Hepatocyte (in vitro differentiated cells): ENCODE results near the gene SLAMF9. TPM values are rescaled to one million over a fixed set of nuclear protein-coding genes. Genes with fewer than 3 reads are reported as not detected.

Experiments used
- DNase-seq: peaks from one replicate; pipeline ENCODE4 v3.0.0-alpha.2; 2016; ENCODE audit warnings: low spot score
- H2AFZ ChIP-seq: fragments of 200-600 bp; sonication (generic); 2 replicates; pipeline ENCODE4 v1.6.0; 2016; ENCODE audit warnings: antibody characterized with exemption, mild to moderate bottlenecking
- H3K27ac ChIP-seq: fragments of 200-600 bp; sonication (generic); 2 replicates; pipeline ENCODE4 v1.5.1; 2016; ENCODE audit warnings: mild to moderate bottlenecking
- H3K27me3 ChIP-seq: fragments of 200-600 bp; sonication (generic); 2 replicates; pipeline ENCODE4 v1.6.1; 2016
- H3K36me3 ChIP-seq: fragments of 200-600 bp; sonication (generic); replicated peaks from 2 replicates; pipeline ENCODE4 v1.5.1; 2016; ENCODE audit warnings: low read depth; ENCODE audit not compliant: insufficient read depth
- H3K4me1 ChIP-seq: fragments of 200-600 bp; sonication (generic); 2 replicates; pipeline ENCODE4 v1.5.1; 2016; ENCODE audit warnings: mild to moderate bottlenecking, moderate library complexity; ENCODE audit not compliant: insufficient read depth
- H3K4me2 ChIP-seq: fragments of 200-600 bp; sonication (generic); 2 replicates; pipeline ENCODE4 v1.6.0; 2016
- H3K4me3 ChIP-seq: fragments of 200-600 bp; sonication (generic); 2 replicates; pipeline ENCODE4 v1.5.1; 2016; ENCODE audit warnings: mild to moderate bottlenecking
- H3K79me2 ChIP-seq: fragments of 200-600 bp; sonication (generic); 2 replicates; pipeline ENCODE4 v1.6.0; 2017; ENCODE audit warnings: mild to moderate bottlenecking
- H3K9me2 ChIP-seq: fragments of 200-600 bp; sonication (generic); replicated peaks from 2 replicates; pipeline ENCODE4 v1.6.0; 2017; ENCODE audit warnings: mild to moderate bottlenecking; ENCODE audit not compliant: insufficient read depth
- H3K9me3 ChIP-seq: fragments of 200-600 bp; sonication (generic); 2 replicates; pipeline ENCODE4 v1.5.1; 2016; ENCODE audit warnings: low read depth, mild to moderate bottlenecking
- H4K20me1 ChIP-seq: fragments of 200-600 bp; sonication (generic); 2 replicates; pipeline ENCODE4 v1.6.0; 2016; ENCODE audit warnings: mild to moderate bottlenecking; ENCODE audit not compliant: insufficient read depth, poor library complexity, severe bottlenecking
- EZH2 ChIP-seq: fragments of 200-600 bp; sonication (generic); IDR thresholded peaks from 2 replicates; pipeline ENCODE4 v1.6.1; 2016; ENCODE audit warnings: antibody characterized with exemption, mild to moderate bottlenecking, borderline replicate concordance
- EZH2phosphoT487 ChIP-seq: fragments of 200-600 bp; sonication (generic); IDR thresholded peaks from one replicate; pipeline ENCODE4 v1.6.1; 2018; ENCODE audit warnings: antibody characterized with exemption, mild to moderate bottlenecking, low read depth, moderate library complexity; ENCODE audit not compliant: unreplicated experiment, severe bottlenecking
- WGBS: methylation state at CpG from one replicate; pipeline ENCODE4 v1.1.6; 2016; ENCODE audit warnings: low lambda C conversion rate; ENCODE audit errors: missing lambda C conversion rate; 5-methylcytosine and 5-hydroxymethylcytosine counted together
- polyA plus RNA-seq: library from polyadenylated mRNA; unstranded; fragments of >200 nt; fragmentation: Nextera tagmentation; extraction: Ambion mirVana; gene quantifications from 2 replicates; pipeline ENCODE4 v1.2.1, GENCODE V29; 2016
- total RNA-seq: library from RNA; depleted of rRNA; stranded (reverse); fragments of >200 nt; gene quantifications from 2 replicates; pipeline ENCODE4 v1.2.3, GENCODE V29; 2014
- TF ChIP-seq, protein P1 (sequence below): fragments of 200-600 bp; sonication (generic); IDR thresholded peaks from 2 replicates; pipeline ENCODE4 v1.5.1; 2016; ENCODE audit warnings: antibody characterized with exemption, mild to moderate bottlenecking; ENCODE audit not compliant: poor library complexity

Gene SLAMF9
- total and polyA plus RNA-seq, 2 experiments from 2014 or later: not detected

GRCh38 chr1:159980786-159981185, 26.7 kb upstream of the SLAMF9 start:
- 97% methylated on average over 7 of the region's 7 CpGs for WGBS
- H3K27me3 ChIP-seq: no peaks in the 10 kb centered on the region
- H2AFZ ChIP-seq: no peak overlapping the region

DNA sequence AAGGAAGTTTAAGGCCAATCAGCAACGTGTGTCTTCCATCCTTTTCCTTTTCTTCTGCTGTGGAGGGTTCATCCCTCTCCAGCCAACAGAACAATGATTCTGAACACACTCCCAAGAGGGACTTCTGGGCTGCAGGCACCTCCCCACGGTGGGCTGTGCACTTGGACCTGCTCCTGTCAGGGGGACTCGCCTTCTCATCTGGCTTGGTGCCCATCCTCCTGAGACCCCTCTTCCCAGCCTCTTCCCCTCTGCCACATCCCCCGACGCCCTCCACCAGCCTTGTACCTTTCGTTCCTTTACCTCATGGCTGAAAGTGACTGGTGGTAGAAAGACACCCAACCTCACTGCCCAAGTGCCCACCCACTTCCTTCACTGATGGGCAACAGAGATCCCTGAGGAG, 26.0 kb upstream of the SLAMF9 start:
- Histone ChIP-seq H3K36me3 (no peaks in the 10 kb centered on the region), H3K9me2 (no peaks in the 10 kb centered on the region), H3K27me3 (no peaks in the 10 kb centered on the region), H2AFZ (no peak overlapping the region), H3K79me2 (no peaks in the 10 kb centered on the region), H3K4me1 (peaks cover 9% of the 10 kb centered on the region), H3K4me3 (no peak overlapping the region), H3K9me3 (no peaks in the 10 kb centered on the region), H3K27ac (no peak overlapping the region), H4K20me1 (no peaks in the 10 kb centered on the region), H3K4me2 (no peak overlapping the region)
- 73% methylated on average over 6 of the region's 6 CpGs for WGBS
- no peak for DNase-seq
- TF ChIP-seq EZH2phosphoT487 (no peak), EZH2 (no peak)
- TF ChIP-seq, protein P1, sequence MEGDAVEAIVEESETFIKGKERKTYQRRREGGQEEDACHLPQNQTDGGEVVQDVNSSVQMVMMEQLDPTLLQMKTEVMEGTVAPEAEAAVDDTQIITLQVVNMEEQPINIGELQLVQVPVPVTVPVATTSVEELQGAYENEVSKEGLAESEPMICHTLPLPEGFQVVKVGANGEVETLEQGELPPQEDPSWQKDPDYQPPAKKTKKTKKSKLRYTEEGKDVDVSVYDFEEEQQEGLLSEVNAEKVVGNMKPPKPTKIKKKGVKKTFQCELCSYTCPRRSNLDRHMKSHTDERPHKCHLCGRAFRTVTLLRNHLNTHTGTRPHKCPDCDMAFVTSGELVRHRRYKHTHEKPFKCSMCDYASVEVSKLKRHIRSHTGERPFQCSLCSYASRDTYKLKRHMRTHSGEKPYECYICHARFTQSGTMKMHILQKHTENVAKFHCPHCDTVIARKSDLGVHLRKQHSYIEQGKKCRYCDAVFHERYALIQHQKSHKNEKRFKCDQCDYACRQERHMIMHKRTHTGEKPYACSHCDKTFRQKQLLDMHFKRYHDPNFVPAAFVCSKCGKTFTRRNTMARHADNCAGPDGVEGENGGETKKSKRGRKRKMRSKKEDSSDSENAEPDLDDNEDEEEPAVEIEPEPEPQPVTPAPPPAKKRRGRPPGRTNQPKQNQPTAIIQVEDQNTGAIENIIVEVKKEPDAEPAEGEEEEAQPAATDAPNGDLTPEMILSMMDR: no peak

More at GRCh38 chr1:159980786-159981185, 26.7 kb upstream of the SLAMF9 start:
- no peaks in the 10 kb centered on the region for H3K36me3 ChIP-seq
- H3K79me2 ChIP-seq: no peaks in the 10 kb centered on the region
- TF ChIP-seq, protein P1: no peak
- no peak for TF ChIP-seq EZH2
- TF ChIP-seq EZH2phosphoT487: no peak
- H3K27ac ChIP-seq: no peak overlapping the region
- H3K4me3 ChIP-seq: no peak overlapping the region
- H3K9me3 ChIP-seq: no peaks in the 10 kb centered on the region
- H3K4me2 ChIP-seq: no peak overlapping the region
- no peak for DNase-seq
- no peaks in the 10 kb centered on the region for H3K9me2 ChIP-seq
- H4K20me1 ChIP-seq: no peaks in the 10 kb centered on the region
- peaks cover 9% of the 10 kb centered on the region for H3K4me1 ChIP-seq

GRCh38 chr1:159979257-159979656, 25.2 kb upstream of the SLAMF9 start:
- H3K9me3 ChIP-seq: no peaks in the 10 kb centered on the region
- H3K27ac ChIP-seq: no peak overlapping the region
- 54% methylated on average over 3 of the region's 3 CpGs for WGBS
- H3K27me3 ChIP-seq: no peaks in the 10 kb centered on the region
- no peaks in the 10 kb centered on the region for H3K79me2 ChIP-seq
- H2AFZ ChIP-seq: no peak overlapping the region
- H3K4me2 ChIP-seq: peak overlapping the region; percentile 15
- H4K20me1 ChIP-seq: no peaks in the 10 kb centered on the region
- TF ChIP-seq EZH2 (no peak), EZH2phosphoT487 (no peak)
- TF ChIP-seq, protein P1: no peak
- DNase-seq: no peak
- H3K4me3 ChIP-seq: no peak overlapping the region
- H3K36me3 ChIP-seq: no peaks in the 10 kb centered on the region
- no peaks in the 10 kb centered on the region for H3K9me2 ChIP-seq
- peaks cover 9% of the 10 kb centered on the region for H3K4me1 ChIP-seq

GRCh38 chr1:159978107-159978398, 24.0 kb upstream of the SLAMF9 start:
- Histone ChIP-seq H3K4me2 (no peak overlapping the region), H2AFZ (no peak overlapping the region), H3K36me3 (no peaks in the 10 kb centered on the region), H3K4me3 (no peak overlapping the region), H3K27ac (no peak overlapping the region), H3K9me2 (no peaks in the 10 kb centered on the region), H3K27me3 (no peaks in the 10 kb centered on the region), H3K4me1 (peaks cover 9% of the 10 kb centered on the region), H4K20me1 (no peaks in the 10 kb centered on the region), H3K79me2 (no peaks in the 10 kb centered on the region), H3K9me3 (no peaks in the 10 kb centered on the region)
- no peak for DNase-seq
- TF ChIP-seq EZH2phosphoT487: no peak
- no peak for TF ChIP-seq EZH2
- 96% methylated on average over 2 of the region's 2 CpGs for WGBS
